ENCODE measurements around the gene CDC45.

DNA sequence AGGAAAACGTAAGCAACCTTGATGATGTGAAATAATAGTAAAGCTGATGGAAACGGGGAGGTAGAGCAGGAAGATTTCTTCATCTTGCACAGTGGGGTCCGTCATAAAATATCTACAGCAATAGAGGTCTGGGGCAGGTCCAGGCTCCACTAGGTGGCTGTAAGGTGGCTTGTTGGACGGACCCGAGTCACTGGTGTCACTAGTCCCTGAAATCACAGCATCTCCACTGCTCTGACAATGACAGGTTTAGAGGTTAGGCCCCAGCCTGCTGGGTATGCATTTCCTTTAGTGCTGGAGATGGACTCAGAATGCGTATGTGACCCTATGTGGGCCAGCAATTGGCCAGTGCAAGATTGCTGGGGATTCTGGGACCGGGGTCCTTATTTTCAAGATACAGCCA is 69.7 kb downstream of the CDC45 start:
- TF ChIP-seq CTCF (IDR thresholded peaks at IDR 0.05 in 8 of 11, conservative IDR thresholded peaks at IDR 0.05 in 3 of 11) (no peak), POLR2A (IDR thresholded peaks at IDR 0.05) (no peak), POLR2AphosphoS5 (IDR thresholded peaks at IDR 0.05) (no peak)
